Stimulated activated CD8-positive, alpha-beta memory T cell treated with anti-CD3 and anti-CD28 coated beads, Interleukin-2, amount 100 ng/mL, for 1 hour (primary cell): ENCODE results near the gene PSMG2.

Experiments
- DNase-seq, 2 donors: peaks; one replicate each; pipeline ENCODE4 v3.0.0-alpha.2; 2020; ENCODE audit warnings: low read depth in 2 of 2

The PSMG2 gene

GRCh38 chr18:12702221-12703095, at the start of gene PSMG2, which contains the start of gene CEP76:
PSMG2 (plus strand) TSS chr18:12703042; CDS start chr18:12703108, 66 bp downstream.
CEP76 (minus strand) TSS chr18:12702723; CDS start chr18:12702548, 175 bp downstream.
- peak; percentile 65 to 67 for DNase-seq

GRCh38 chr18:12654971-12655370, 47.9 kb upstream of the PSMG2 start:
- DNase-seq = no peak

GRCh38 chr18:12656605-12656937, 46.3 kb upstream of the PSMG2 start:
- no peak for DNase-seq

- no peak for DNase-seq
Measured at GRCh38 chr18:12656938-12657683, 45.7 kb upstream of the PSMG2 start.

GRCh38 chr18:12657684-12658425, 45.0 kb upstream of the PSMG2 start, which contains the start of gene SPIRE1:
SPIRE1 (minus strand) TSS chr18:12658107; CDS start chr18:12657866, 241 bp downstream.
- no peak for DNase-seq

- no peak for DNase-seq
Measured at GRCh38 chr18:12658426-12659138, 44.3 kb upstream of the PSMG2 start.

- DNase-seq = peak in 1 of 2 donors; percentile 10
Measured at GRCh38 chr18:12659904-12660605, 42.8 kb upstream of the PSMG2 start.

GRCh38 chr18:12668041-12668440, 34.8 kb upstream of the PSMG2 start:
- no peak for DNase-seq

GRCh38 chr18:12679183-12679786, 23.6 kb upstream of the PSMG2 start:
- no peak for DNase-seq

GRCh38 chr18:12686100-12686499, 16.7 kb upstream of the PSMG2 start:
- no peak for DNase-seq

GRCh38 chr18:12689256-12689850, 13.5 kb upstream of the PSMG2 start:
- DNase-seq = no peak

- DNase-seq = no peak
Measured at GRCh38 chr18:12692206-12692605, 10.6 kb upstream of the PSMG2 start.

GRCh38 chr18:12694032-12694431, 8.8 kb upstream of the PSMG2 start:
- DNase-seq = no peak

- DNase-seq = no peak
Measured at GRCh38 chr18:12699747-12700146, 3.1 kb upstream of the PSMG2 start.

GRCh38 chr18:12701161-12701560, 1.7 kb upstream of the PSMG2 start:
- no peak for DNase-seq

- DNase-seq = no peak
Measured at GRCh38 chr18:12703096-12703567, 290 bp downstream of the PSMG2 start.

GRCh38 chr18:12703664-12704063, 822 bp downstream of the PSMG2 start:
- no peak for DNase-seq

- DNase-seq = no peak
Measured at GRCh38 chr18:12711446-12711845, 8.6 kb downstream of the PSMG2 start.

- DNase-seq = no peak
Measured at GRCh38 chr18:12721495-12722275, 18.8 kb downstream of the PSMG2 start.
